ENCODE results near the gene VEGFD. TPM values are rescaled to one million over a fixed set of nuclear protein-coding genes. Genes with fewer than 3 reads are reported as not detected.

The VEGFD gene
- total RNA-seq, 1 donor from 2014 or later, result 0.56 TPM

DNA sequence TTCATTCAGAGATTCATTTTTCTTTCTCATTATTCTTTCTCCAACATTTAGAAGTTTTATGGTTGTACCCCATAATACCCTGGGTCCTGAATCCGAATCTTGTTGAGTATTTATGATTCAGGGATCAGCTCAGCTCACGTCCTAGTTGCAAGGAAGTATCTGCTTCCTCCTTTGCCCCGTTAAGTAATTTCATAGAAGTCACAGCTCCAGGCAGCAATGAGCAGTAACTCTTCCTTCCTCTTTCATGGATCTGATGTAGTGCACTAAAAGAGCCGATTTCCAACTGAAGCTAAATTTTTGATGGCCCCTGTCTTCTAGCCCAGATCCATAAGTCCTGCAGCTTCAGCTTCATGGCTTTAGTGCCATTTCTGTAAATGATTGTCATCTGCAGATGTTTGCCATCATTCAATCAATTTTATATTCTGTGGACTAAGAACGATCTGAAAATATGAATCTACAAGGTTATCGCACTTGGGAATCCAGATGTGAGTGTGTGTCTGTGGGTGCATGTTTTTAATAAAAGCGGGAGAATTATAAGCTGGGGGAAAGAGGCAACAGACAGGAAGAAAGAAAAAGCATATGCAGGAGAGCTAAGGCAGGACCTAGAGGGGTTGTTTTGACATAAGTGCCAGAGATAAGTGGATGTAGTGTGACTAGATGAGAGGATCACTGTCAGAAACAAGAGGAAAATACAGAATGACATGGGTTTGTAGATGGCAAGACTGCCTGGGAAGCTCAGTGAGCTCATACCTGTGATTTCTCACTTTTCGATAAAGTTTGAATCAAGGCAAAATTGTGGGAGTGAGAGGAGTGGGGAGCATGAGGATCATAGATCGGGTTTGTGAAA, 17.5 kb downstream of the VEGFD start:
- H3K27me3 Mint-ChIP-seq (ENCODE audit: unreplicated experiment), result no peaks in the 10 kb centered on the region
- no peaks in the 10 kb centered on the region for H3K36me3 Mint-ChIP-seq (ENCODE audit: low read depth, unreplicated experiment)
- no peaks in the 10 kb centered on the region for H3K9me3 Mint-ChIP-seq (ENCODE audit: unreplicated experiment)
- no peak for DNase-seq (ENCODE audit: low spot score)
- peaks cover 9% of the 10 kb centered on the region for H3K4me1 Mint-ChIP-seq (ENCODE audit: unreplicated experiment)
- no peak overlapping the region for H3K4me3 Mint-ChIP-seq (ENCODE audit: unreplicated experiment)
- TF ChIP-seq, protein P1, sequence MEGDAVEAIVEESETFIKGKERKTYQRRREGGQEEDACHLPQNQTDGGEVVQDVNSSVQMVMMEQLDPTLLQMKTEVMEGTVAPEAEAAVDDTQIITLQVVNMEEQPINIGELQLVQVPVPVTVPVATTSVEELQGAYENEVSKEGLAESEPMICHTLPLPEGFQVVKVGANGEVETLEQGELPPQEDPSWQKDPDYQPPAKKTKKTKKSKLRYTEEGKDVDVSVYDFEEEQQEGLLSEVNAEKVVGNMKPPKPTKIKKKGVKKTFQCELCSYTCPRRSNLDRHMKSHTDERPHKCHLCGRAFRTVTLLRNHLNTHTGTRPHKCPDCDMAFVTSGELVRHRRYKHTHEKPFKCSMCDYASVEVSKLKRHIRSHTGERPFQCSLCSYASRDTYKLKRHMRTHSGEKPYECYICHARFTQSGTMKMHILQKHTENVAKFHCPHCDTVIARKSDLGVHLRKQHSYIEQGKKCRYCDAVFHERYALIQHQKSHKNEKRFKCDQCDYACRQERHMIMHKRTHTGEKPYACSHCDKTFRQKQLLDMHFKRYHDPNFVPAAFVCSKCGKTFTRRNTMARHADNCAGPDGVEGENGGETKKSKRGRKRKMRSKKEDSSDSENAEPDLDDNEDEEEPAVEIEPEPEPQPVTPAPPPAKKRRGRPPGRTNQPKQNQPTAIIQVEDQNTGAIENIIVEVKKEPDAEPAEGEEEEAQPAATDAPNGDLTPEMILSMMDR (IDR thresholded peaks at IDR 0.05; ENCODE audit: unreplicated experiment), result no peak
- no peak overlapping the region for H3K27ac Mint-ChIP-seq (ENCODE audit: unreplicated experiment)

DNA sequence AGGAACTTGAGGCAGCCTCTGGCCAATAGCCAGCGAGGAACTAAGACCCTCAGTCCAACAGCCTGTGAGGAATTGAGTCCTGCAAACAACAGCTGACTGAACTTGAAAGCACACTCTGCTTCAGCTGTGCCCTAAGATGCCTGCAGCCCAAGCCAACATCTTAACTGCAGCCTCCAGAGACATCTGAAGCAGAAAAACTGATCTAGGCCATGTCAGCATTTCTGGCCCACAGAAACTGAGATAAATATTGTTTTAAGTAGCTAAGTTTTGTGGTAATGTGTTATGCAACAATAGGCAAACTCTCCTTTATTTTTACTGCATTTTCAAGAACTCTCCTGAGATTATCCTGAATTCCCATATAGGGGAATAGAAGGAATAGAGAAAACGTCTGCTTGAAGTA, 24.5 kb downstream of the VEGFD start:
- no peak overlapping the region for H3K4me3 Mint-ChIP-seq (ENCODE audit: unreplicated experiment)
- no peaks in the 10 kb centered on the region for H3K27me3 Mint-ChIP-seq (ENCODE audit: unreplicated experiment)
- H3K4me1 Mint-ChIP-seq (ENCODE audit: unreplicated experiment), result no peaks in the 10 kb centered on the region
- TF ChIP-seq, protein P1 (IDR thresholded peaks at IDR 0.05; ENCODE audit: unreplicated experiment), result no peak
- no peak overlapping the region for H3K27ac Mint-ChIP-seq (ENCODE audit: unreplicated experiment)
- H3K9me3 Mint-ChIP-seq (ENCODE audit: unreplicated experiment), result no peaks in the 10 kb centered on the region
- H3K36me3 Mint-ChIP-seq (ENCODE audit: low read depth, unreplicated experiment), result no peaks in the 10 kb centered on the region
- no peak for DNase-seq (ENCODE audit: low spot score)

DNA sequence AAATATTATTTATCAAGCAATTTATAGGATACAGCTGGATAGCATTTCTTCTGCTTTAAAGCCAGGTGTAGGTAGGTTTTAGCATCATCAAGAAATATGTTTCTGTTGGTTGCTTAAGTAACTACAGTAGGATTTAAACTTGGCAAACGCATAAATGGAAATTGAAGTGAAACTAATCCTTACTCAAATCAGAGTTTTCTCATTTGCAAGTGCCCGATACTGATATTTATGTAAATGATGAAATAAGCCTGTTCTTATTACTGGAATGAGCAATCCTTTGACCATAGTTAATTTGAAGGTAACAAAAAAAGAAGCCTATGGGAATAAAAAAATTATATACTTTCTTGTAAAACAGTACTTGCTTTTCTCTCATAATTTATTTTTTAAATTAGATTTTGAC, 25.7 kb downstream of the VEGFD start:
- no peak overlapping the region for H3K27ac Mint-ChIP-seq (ENCODE audit: unreplicated experiment)
- no peaks in the 10 kb centered on the region for H3K27me3 Mint-ChIP-seq (ENCODE audit: unreplicated experiment)
- H3K4me3 Mint-ChIP-seq (ENCODE audit: unreplicated experiment), result no peak overlapping the region
- H3K4me1 Mint-ChIP-seq (ENCODE audit: unreplicated experiment), result no peaks in the 10 kb centered on the region
- TF ChIP-seq, protein P1 (IDR thresholded peaks at IDR 0.05; ENCODE audit: unreplicated experiment), result no peak
- no peaks in the 10 kb centered on the region for H3K9me3 Mint-ChIP-seq (ENCODE audit: unreplicated experiment)
- no peaks in the 10 kb centered on the region for H3K36me3 Mint-ChIP-seq (ENCODE audit: low read depth, unreplicated experiment)
- no peak for DNase-seq (ENCODE audit: low spot score)

DNA sequence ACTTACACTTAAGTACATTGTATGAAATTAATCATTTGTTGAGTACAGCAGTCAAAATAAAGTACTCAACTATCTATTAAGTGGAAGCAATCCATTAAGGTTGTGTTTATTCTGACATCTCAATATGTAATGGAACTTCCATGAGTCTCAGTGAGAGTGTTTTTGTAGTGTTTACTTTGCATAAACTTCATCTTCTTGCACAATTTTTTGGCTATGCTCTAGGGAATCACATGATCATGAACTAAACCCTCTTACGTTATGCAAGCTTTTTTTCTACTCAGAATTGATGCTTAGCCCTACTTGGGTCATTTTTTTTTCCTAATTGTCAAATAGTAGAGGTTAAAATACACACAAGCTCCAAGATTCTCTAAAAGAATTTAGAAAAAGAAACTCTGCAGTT, 27.8 kb downstream of the VEGFD start:
- no peak for DNase-seq (ENCODE audit: low spot score)
- Mint-ChIP-seq H3K4me1 (ENCODE audit: unreplicated experiment) (no peaks in the 10 kb centered on the region), H3K27me3 (ENCODE audit: unreplicated experiment) (no peaks in the 10 kb centered on the region), H3K27ac (ENCODE audit: unreplicated experiment) (no peak overlapping the region), H3K4me3 (ENCODE audit: unreplicated experiment) (no peak overlapping the region), H3K9me3 (ENCODE audit: unreplicated experiment) (no peaks in the 10 kb centered on the region), H3K36me3 (ENCODE audit: low read depth, unreplicated experiment) (no peaks in the 10 kb centered on the region)
- TF ChIP-seq, protein P1 (IDR thresholded peaks at IDR 0.05; ENCODE audit: unreplicated experiment), result no peak

DNA sequence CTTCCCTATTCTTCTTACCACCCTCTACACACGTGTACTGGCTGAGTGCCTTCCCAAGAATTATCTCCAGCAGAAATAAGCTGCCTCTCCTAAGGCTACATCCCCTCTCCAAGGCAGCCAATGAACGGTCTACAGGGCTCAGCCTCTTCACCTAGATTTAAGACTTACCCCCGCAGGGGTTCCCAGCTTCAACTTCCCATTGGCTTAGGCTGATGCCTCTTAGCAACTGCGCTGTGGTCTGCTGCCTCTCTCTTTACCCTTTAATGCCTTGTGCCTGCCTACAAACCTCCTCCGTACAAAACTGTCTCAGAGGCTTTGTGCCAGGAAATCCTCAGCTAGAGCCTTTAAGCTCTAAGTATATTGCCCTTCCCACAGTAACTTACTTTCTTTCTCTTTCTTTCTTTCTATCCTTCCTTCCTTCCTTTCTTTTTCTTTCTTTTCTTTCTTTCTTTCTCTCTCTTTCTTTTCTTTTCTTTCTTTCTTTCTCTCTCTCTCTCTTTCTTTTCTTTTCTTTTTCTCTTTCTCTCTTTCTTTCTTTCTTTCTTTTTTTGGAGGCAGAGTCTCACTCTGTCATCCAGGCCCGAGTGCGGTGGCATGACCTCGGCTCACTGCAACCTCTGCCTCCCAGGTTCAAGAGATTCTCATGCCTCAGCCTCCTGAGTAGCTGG, 33.8 kb downstream of the VEGFD start:
- DNase-seq (ENCODE audit: low spot score), result no peak
- Mint-ChIP-seq H3K4me1 (ENCODE audit: unreplicated experiment) (peaks cover 12% of the 10 kb centered on the region), H3K36me3 (ENCODE audit: low read depth, unreplicated experiment) (no peaks in the 10 kb centered on the region), H3K9me3 (ENCODE audit: unreplicated experiment) (no peaks in the 10 kb centered on the region), H3K27me3 (ENCODE audit: unreplicated experiment) (no peaks in the 10 kb centered on the region), H3K4me3 (ENCODE audit: unreplicated experiment) (no peak overlapping the region), H3K27ac (ENCODE audit: unreplicated experiment) (no peak overlapping the region)
- TF ChIP-seq, protein P1 (IDR thresholded peaks at IDR 0.05; ENCODE audit: unreplicated experiment), result no peak
